A673 (cell line): Measurements from ENCODE around the gene KCNT2. TPM values are rescaled to one million over a fixed set of nuclear protein-coding genes. Genes with fewer than 3 reads are reported as not detected.

ENCODE experiments used
- BruUV-seq: library from RNA; stranded (reverse); fragments of 400-500 nt; replicated peaks from 2 replicates; lab custom pipeline; 2021; lab: Mats Ljungman, UMichigan
- CTCF ChIA-PET: fragments of 300-600 bp; sonication (Branson Sonifier 250); formaldehyde crosslinking; loops from one replicate; lab custom pipeline; 2022; ENCODE audit warnings: antibody characterized with exemption; lab: Charles Lee
- POLR2A ChIA-PET: fragments of 300-600 bp; sonication (Branson Sonifier 250); formaldehyde crosslinking; loops from one replicate; lab custom pipeline; 2022; ENCODE audit warnings: antibody characterized with exemption; ENCODE audit not compliant: low non-redundant PET; lab: Charles Lee
- DNase-seq: peaks from one replicate; pipeline ENCODE4 v3.0.0-alpha.2; 2015; ENCODE audit warnings: low spot score
- H3K27ac ChIP-seq: fragments of 200-600 bp; sonication (generic); 2 replicates; pipeline ENCODE4 v1.5.1; 2016; ENCODE audit warnings: mixed run types, low read depth, mild to moderate bottlenecking, mixed read lengths, antibody characterized with exemption, low read length; ENCODE audit not compliant: poor library complexity, severe bottlenecking
- H3K27me3 ChIP-seq: fragments of 200-600 bp; sonication (generic); replicated peaks from 2 replicates; pipeline ENCODE4 v1.6.1; 2017; ENCODE audit warnings: mixed run types, low read depth, mild to moderate bottlenecking, mixed read lengths, antibody characterized with exemption, low read length; ENCODE audit not compliant: insufficient read depth, poor library complexity
- H3K36me3 ChIP-seq: fragments of 200-600 bp; sonication (generic); 2 replicates; pipeline ENCODE4 v1.6.1; 2016; ENCODE audit warnings: mixed run types, mild to moderate bottlenecking, mixed read lengths, antibody characterized with exemption, low read length; ENCODE audit not compliant: insufficient read depth, poor library complexity, severe bottlenecking
- H3K4me1 ChIP-seq: fragments of 200-600 bp; sonication (generic); 2 replicates; pipeline ENCODE4 v1.6.1; 2017; ENCODE audit warnings: mixed run types, mild to moderate bottlenecking, mixed read lengths, antibody characterized with exemption, low read length; ENCODE audit not compliant: insufficient read depth, poor library complexity, severe bottlenecking
- H3K4me3 ChIP-seq: fragments of 200-600 bp; sonication (generic); 2 replicates; pipeline ENCODE4 v1.5.1; 2016; ENCODE audit warnings: low read depth, mixed run types, mild to moderate bottlenecking, mixed read lengths, low read length; ENCODE audit not compliant: poor library complexity, severe bottlenecking
- H3K9me3 ChIP-seq: fragments of 200-600 bp; sonication (generic); 2 replicates; pipeline ENCODE4 v1.6.1; 2016; ENCODE audit warnings: mixed run types, low read depth, mild to moderate bottlenecking, mixed read lengths, antibody characterized with exemption, low read length; ENCODE audit not compliant: poor library complexity, severe bottlenecking
- CTCF ChIP-seq: fragments of 300-800, 200-600 bp; sonication (generic); conservative IDR thresholded peaks from 2 replicates; pipeline ENCODE4 v1.5.1; 2017; ENCODE audit warnings: low read depth, mild to moderate bottlenecking, antibody characterized with exemption, low read length, moderate library complexity, mixed read lengths
- EZH2 ChIP-seq: fragments of 200-600 bp; sonication (generic); IDR thresholded peaks from 2 replicates; pipeline ENCODE4 v1.6.1; 2017; ENCODE audit warnings: borderline replicate concordance, low read depth, mild to moderate bottlenecking, mixed read lengths, antibody characterized with exemption, low read length; ENCODE audit not compliant: poor library complexity, severe bottlenecking
- intact Hi-C: fragments of 100-400 bp; cut with micrococcal nuclease; formaldehyde crosslinking; loops from one replicate; pipeline ENCODE4 v1.10.0; 2022; ENCODE audit not compliant: unreplicated experiment
- total RNA-seq: library from RNA; stranded (reverse); gene quantifications from 2 replicates; pipeline ENCODE4 v1.2.3, GENCODE V29; 2021

The KCNT2 gene
- total RNA-seq, 1 experiment from 2014 or later, result 1.2 TPM

DNA sequence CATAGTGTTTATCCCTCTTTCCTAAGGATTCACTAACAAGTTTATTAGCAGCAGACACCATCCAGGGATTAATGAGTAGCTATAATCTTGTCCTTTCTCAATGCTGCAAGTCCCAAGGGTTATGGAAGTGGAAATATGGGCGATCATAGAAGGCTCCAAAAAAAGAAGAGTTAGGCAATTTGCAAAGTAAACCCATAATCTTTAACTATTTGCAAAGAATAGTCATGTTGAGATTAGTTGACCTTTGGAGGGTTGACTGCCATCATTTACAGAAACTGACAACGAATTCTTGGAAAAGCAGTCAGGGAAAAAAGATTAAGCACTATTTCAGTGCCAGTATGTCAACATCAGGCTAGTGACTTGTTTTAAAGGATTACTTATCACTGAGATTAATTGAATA, 169.9 kb downstream of the KCNT2 start:
- ChIA-PET POLR2A (no interaction called here), CTCF (no interaction called here)
- H3K36me3 ChIP-seq, result no peaks in the 10 kb centered on the region
- H3K27me3 ChIP-seq, result no peaks in the 10 kb centered on the region
- TF ChIP-seq EZH2 (no peak), CTCF (no peak)
- intact Hi-C loops, result no loop called here
- BruUV-seq, result no TSS peak
- H3K27ac ChIP-seq, result no peak overlapping the region
- H3K4me3 ChIP-seq, result no peak overlapping the region
- H3K9me3 ChIP-seq, result no peaks in the 10 kb centered on the region
- H3K4me1 ChIP-seq, result no peaks in the 10 kb centered on the region
- no peak for DNase-seq

- Histone ChIP-seq H3K27me3 (no peaks in the 10 kb centered on the region), H3K9me3 (no peaks in the 10 kb centered on the region), H3K4me1 (no peaks in the 10 kb centered on the region), H3K36me3 (no peaks in the 10 kb centered on the region), H3K27ac (no peak overlapping the region), H3K4me3 (no peak overlapping the region)
- no TSS peak for BruUV-seq
- ChIA-PET POLR2A (no interaction called here), CTCF (no interaction called here)
- TF ChIP-seq EZH2, result no peak
- no peak for TF ChIP-seq CTCF
- DNase-seq, result no peak
- intact Hi-C loops, result no loop called here
Measured at GRCh38 chr1:196437671-196438070, 170.6 kb downstream of the KCNT2 start.

DNA sequence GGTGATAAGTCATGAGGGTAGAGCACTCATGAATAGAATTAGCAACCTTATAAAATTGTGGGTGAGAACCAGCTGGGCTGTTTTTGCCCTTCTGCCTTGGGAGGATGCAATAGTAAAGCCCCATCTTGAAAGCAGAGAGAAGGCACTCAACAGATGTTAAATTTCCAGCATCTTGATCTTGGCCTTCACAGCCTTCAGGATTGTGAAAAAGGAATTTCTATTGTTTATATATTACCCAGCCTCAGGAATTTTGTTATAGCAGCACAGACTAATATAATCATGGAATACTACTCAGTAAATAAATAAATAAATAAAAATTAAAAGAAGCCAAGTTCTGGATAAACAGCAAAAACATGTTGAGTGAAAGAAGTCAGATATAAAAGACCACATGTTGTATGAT, 175.2 kb downstream of the KCNT2 start:
- ChIA-PET CTCF (no interaction called here), POLR2A (no interaction called here)
- Histone ChIP-seq H3K36me3 (no peaks in the 10 kb centered on the region), H3K9me3 (no peaks in the 10 kb centered on the region), H3K4me1 (no peaks in the 10 kb centered on the region), H3K27ac (no peak overlapping the region), H3K27me3 (no peaks in the 10 kb centered on the region), H3K4me3 (no peak overlapping the region)
- TF ChIP-seq CTCF (no peak), EZH2 (no peak)
- BruUV-seq, result no TSS peak
- no peak for DNase-seq
- intact Hi-C loops, result no loop called here
